Mesodermal cell (in vitro differentiated cells): ENCODE data around the gene LONRF3.
A peak's percentile ranks its signal among the peaks of the same experiment; 100 is the strongest.

Experiments
- H3K27ac ChIP-seq: 2 replicates; pipeline ENCODE4 v1.7.0; 2013; ENCODE audit warnings: mild to moderate bottlenecking, low read depth, low read length, moderate library complexity; ENCODE audit not compliant: severe bottlenecking
- H3K36me3 ChIP-seq: 2 replicates; pipeline ENCODE4 v1.7.1; 2013; ENCODE audit warnings: mild to moderate bottlenecking, low read length, moderate library complexity; ENCODE audit not compliant: control insufficient read depth, insufficient read depth
- H3K4me1 ChIP-seq: one replicate; pipeline ENCODE4 v1.7.1; 2013; ENCODE audit warnings: mild to moderate bottlenecking, low read length; ENCODE audit not compliant: insufficient read depth, control insufficient read depth, poor library complexity, severe bottlenecking
- H3K4me3 ChIP-seq: 2 replicates; pipeline ENCODE4 v1.7.0; 2013; ENCODE audit warnings: low read length, control low read depth, mild to moderate bottlenecking; ENCODE audit not compliant: insufficient read depth, poor library complexity, severe bottlenecking; ENCODE audit errors: extremely low read depth
- H3K9me3 ChIP-seq: 2 replicates; pipeline ENCODE4 v1.7.1; 2013; ENCODE audit warnings: mild to moderate bottlenecking, low read length, moderate library complexity; ENCODE audit not compliant: control insufficient read depth
- WGBS, 2 experiments: methylation state at CpG; one replicate each; pipeline ENCODE4 v1.1.5; 2013; ENCODE audit warnings: missing lambda C conversion rate in 2 of 2; ENCODE audit not compliant: insufficient coverage in 2 of 2; 5-methylcytosine and 5-hydroxymethylcytosine counted together

LONRF3 gene

DNA sequence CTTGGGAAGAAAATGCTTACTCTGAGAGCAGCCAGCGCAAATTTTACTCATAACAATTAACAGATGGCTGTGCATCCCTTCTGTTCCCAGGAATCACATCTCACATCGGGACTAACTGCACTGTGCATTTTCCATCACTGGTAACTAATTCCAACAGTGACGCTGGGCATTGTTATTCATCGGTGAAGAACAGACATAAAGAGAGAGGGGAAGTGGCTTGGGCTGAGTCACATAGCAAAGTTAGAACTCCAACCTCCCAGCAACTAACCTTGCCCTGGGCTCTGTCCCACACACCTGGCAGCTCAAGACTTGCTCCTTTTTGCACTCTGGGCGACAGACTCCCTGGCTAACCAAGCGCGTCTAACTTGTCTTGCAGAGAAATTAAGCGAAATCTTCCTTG lies 6.4 kb upstream of the LONRF3 start:
- no peak overlapping the region for H3K4me3 ChIP-seq
- no peak overlapping the region for H3K27ac ChIP-seq
- 53 to 87% methylated on average over 3 of the region's 8 CpGs for WGBS, 2 experiments
- no peaks in the 10 kb centered on the region for H3K36me3 ChIP-seq
- H3K9me3 ChIP-seq: no peaks in the 10 kb centered on the region
- H3K4me1 ChIP-seq: no peaks in the 10 kb centered on the region

- Histone ChIP-seq H3K27ac (no peak overlapping the region), H3K9me3 (no peaks in the 10 kb centered on the region), H3K36me3 (no peaks in the 10 kb centered on the region), H3K4me1 (peaks cover 6% of the 10 kb centered on the region), H3K4me3 (no peak overlapping the region)
- WGBS, 2 experiments: no CpG with 5 or more reads among the region's 3 CpGs
These were observed 2.9 kb upstream of the LONRF3 start for GRCh38 chrX:118971552-118971951.

DNA sequence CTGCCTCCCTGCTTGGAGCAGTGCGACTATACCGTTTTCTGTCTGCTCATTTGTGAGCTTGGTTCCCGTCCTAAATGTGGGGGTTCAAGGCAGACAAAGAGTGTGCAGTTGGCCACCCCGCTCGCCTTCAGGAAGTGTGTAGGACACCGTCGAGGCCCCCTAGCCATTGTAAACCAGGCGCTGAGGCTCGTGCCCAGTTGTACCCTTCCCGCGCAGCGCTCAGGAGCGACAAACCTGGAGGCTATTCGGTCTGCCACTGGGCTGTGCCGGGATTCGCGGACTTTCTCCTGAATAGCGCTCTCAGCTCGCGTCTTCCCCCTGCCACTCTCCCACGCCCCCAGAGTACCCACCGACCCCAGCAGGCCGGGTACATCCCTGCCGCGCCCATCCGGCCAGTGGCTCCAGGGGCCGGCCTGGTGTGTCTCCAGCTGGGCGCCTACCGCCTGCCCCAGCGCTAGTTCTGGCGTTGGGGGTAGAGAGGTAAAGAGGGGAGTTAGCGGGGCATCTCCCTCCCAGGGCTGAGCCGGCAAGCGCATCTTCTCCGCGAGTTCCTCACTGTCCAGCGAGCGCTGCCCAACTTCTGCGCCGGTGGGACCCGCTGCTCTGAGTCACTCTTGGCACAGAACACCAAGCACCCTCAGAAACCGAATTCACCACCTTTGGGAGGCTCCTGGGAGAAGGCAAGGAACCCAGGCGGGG lies 880 bp upstream of the LONRF3 start:
- H3K9me3 ChIP-seq: no peaks in the 10 kb centered on the region
- no peak overlapping the region for H3K4me3 ChIP-seq
- H3K27ac ChIP-seq: no peak overlapping the region
- H3K4me1 ChIP-seq: peaks cover 6% of the 10 kb centered on the region
- WGBS, 2 experiments: 5 to 6% methylated on average over 10 to 13 of the region's 43 CpGs
- no peaks in the 10 kb centered on the region for H3K36me3 ChIP-seq

DNA sequence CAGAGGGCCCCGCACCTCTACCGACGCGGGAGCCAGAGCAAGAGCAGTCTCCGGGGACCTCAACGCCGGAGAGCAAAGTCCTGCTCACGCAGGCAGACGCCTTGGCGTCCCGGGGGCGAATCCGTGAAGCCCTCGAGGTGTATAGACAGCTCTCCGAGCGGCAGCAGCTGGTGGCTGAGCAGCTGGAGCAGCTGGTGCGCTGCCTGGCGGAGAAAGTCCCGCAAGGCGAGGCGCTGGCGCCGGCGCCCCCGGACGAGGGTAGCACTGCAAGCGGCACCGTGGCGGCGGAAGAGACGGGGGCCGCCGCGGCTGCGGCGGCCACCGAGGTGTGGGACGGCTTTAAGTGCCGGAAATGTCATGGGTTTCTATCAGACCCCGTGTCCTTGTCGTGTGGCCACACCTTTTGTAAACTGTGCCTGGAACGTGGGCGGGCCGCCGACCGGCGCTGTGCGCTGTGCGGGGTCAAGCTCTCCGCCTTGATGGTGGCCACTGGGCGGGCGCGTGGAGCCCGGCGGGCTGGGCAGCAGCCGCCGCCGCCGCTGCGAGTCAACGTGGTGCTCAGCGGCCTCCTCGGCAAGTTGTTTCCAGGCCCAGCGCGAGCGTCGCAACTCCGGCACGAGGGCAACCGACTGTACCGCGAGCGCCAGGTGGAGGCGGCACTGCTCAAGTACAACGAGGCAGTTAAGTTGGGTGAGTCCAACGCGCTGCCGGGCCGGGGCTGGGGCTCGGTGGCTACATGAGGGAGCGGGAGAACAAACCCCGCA lies 672 bp downstream of the LONRF3 start:
- Histone ChIP-seq H3K36me3 (no peaks in the 10 kb centered on the region), H3K4me1 (peaks cover 6% of the 10 kb centered on the region), H3K27ac (no peak overlapping the region), H3K9me3 (no peaks in the 10 kb centered on the region), H3K4me3 (peak overlapping the region; percentile 33)
- WGBS, 2 experiments: 0 to 1% methylated on average over 24 to 37 of the region's 82 CpGs

GRCh38 chrX:118975831-118976598 lies 1.6 kb downstream of the LONRF3 start:
- peak overlapping the region; percentile 33 for H3K4me3 ChIP-seq
- H3K4me1 ChIP-seq: peaks cover 6% of the 10 kb centered on the region
- no peaks in the 10 kb centered on the region for H3K9me3 ChIP-seq
- no peak overlapping the region for H3K27ac ChIP-seq
- WGBS, 2 experiments: 1 to 3% methylated on average over 10 to 16 of the region's 64 CpGs
- H3K36me3 ChIP-seq: no peaks in the 10 kb centered on the region

GRCh38 chrX:118976599-118977340 lies 2.4 kb downstream of the LONRF3 start:
- H3K9me3 ChIP-seq: no peaks in the 10 kb centered on the region
- H3K4me3 ChIP-seq: peak overlapping the region; percentile 33
- H3K4me1 ChIP-seq: peaks cover 6% of the 10 kb centered on the region
- no peak overlapping the region for H3K27ac ChIP-seq
- WGBS, 2 experiments: 7 to 31% methylated on average over 2 of the region's 17 CpGs
- H3K36me3 ChIP-seq: no peaks in the 10 kb centered on the region

DNA sequence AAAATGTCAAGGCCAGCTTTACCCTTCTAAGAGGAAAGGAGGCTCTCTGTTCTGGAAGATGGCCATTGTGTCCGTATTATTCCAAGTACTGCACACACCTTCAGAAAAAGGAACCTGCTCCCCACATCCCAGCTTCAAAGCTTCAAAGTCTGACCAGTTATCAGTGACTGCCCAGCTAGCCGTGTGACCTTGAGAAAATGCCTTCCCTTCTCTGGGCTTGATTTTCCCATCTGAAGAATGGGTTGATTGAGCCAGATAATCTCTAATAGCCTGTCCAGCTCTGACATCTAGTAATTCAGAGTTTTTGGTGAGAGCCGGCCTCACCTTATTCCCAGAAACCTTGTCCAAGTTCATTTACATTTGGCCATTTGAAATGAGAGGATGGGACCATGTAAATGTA lies 3.0 kb downstream of the LONRF3 start:
- no peaks in the 10 kb centered on the region for H3K36me3 ChIP-seq
- no peaks in the 10 kb centered on the region for H3K9me3 ChIP-seq
- WGBS, 2 experiments: no CpG with 5 or more reads among the region's 3 CpGs
- H3K4me3 ChIP-seq: no peak overlapping the region
- no peak overlapping the region for H3K27ac ChIP-seq
- peaks cover 6% of the 10 kb centered on the region for H3K4me1 ChIP-seq

GRCh38 chrX:118978451-118978850 lies 4.0 kb downstream of the LONRF3 start:
- Histone ChIP-seq H3K27ac (no peak overlapping the region), H3K36me3 (no peaks in the 10 kb centered on the region), H3K4me1 (peaks cover 6% of the 10 kb centered on the region), H3K4me3 (no peak overlapping the region), H3K9me3 (no peaks in the 10 kb centered on the region)

- Histone ChIP-seq H3K9me3 (no peaks in the 10 kb centered on the region), H3K27ac (no peak overlapping the region), H3K4me3 (no peak overlapping the region), H3K4me1 (peaks cover under 1% of the 10 kb centered on the region), H3K36me3 (no peaks in the 10 kb centered on the region)
- no CpG with 5 or more reads among the region's 1 CpG for WGBS, 2 experiments
These were observed 6.3 kb downstream of the LONRF3 start for GRCh38 chrX:118980761-118981160.

- Histone ChIP-seq H3K9me3 (no peaks in the 10 kb centered on the region), H3K4me3 (no peak overlapping the region), H3K27ac (no peak overlapping the region), H3K4me1 (no peaks in the 10 kb centered on the region), H3K36me3 (no peaks in the 10 kb centered on the region)
- no CpG with 5 or more reads among the region's 6 CpGs for WGBS, 2 experiments
These were observed 9.1 kb downstream of the LONRF3 start for GRCh38 chrX:118983513-118983912.
